GM23338 (cell line): ENCODE results near the gene TBKBP1. TPM values are rescaled to one million over a fixed set of nuclear protein-coding genes. Genes with fewer than 3 reads are reported as not detected.

ENCODE experiments used
- ATAC-seq: fragments of 200-7000 bp; cut with Tn5 transposase; 3 replicates; pipeline ENCODE4 v1.9.1; 2020
- DNase-seq: peaks from one replicate; pipeline ENCODE4 v3.0.0-alpha.2; 2015; ENCODE audit warnings: low spot score
- H2AFZ ChIP-seq: fragments of 200-600 bp; sonication (generic); 2 replicates; pipeline ENCODE4 v1.8.0; 2016; ENCODE audit warnings: antibody characterized with exemption, mild to moderate bottlenecking, moderate library complexity
- H3F3A ChIP-seq: fragments of 200-600 bp; sonication (generic); replicated peaks from 2 replicates; pipeline ENCODE4 v1.8.0; 2017; ENCODE audit warnings: antibody characterized with exemption, mixed run types, low read depth
- H3K27ac ChIP-seq: fragments of 200-600 bp; sonication (generic); 2 replicates; pipeline ENCODE4 v1.6.1; 2016; ENCODE audit warnings: low read depth
- H3K27me3 ChIP-seq: fragments of 200-600 bp; sonication (generic); 2 replicates; pipeline ENCODE4 v1.8.0; 2016; ENCODE audit warnings: mild to moderate bottlenecking, mixed run types, moderate library complexity; ENCODE audit not compliant: insufficient read depth
- H3K36me3 ChIP-seq: fragments of 200-600 bp; sonication (generic); 2 replicates; pipeline ENCODE4 v1.8.0; 2016; ENCODE audit warnings: mild to moderate bottlenecking; ENCODE audit not compliant: insufficient read depth
- H3K4me1 ChIP-seq: fragments of 200-600 bp; sonication (generic); 2 replicates; pipeline ENCODE4 v1.8.0; 2016; ENCODE audit warnings: mild to moderate bottlenecking, moderate library complexity; ENCODE audit not compliant: insufficient read depth
- H3K4me2 ChIP-seq: fragments of 200-600 bp; sonication (generic); 2 replicates; pipeline ENCODE4 v1.7.1; 2017; ENCODE audit warnings: mixed run types
- H3K4me3 ChIP-seq: fragments of 200-600 bp; sonication (generic); 2 replicates; pipeline ENCODE4 v1.6.1; 2016; ENCODE audit warnings: mixed run types
- H3K79me2 ChIP-seq: fragments of 200-600 bp; sonication (generic); replicated peaks from 2 replicates; pipeline ENCODE4 v1.8.0; 2017; ENCODE audit warnings: mild to moderate bottlenecking; ENCODE audit not compliant: insufficient read depth
- H3K9me2 ChIP-seq: fragments of 200-600 bp; sonication (generic); 2 replicates; pipeline ENCODE4 v1.8.0; 2017; ENCODE audit not compliant: insufficient read depth
- H4K20me1 ChIP-seq: fragments of 200-600 bp; sonication (generic); replicated peaks from 2 replicates; pipeline ENCODE4 v1.8.0; 2017; ENCODE audit warnings: mild to moderate bottlenecking; ENCODE audit not compliant: insufficient read depth
- H3K27ac Mint-ChIP-seq: 2 replicates; pipeline ENCODE4 v1.8.0; 2020; ENCODE audit warnings: inconsistent platforms, mild to moderate bottlenecking, moderate library complexity, mixed read lengths
- H3K27me3 Mint-ChIP-seq: 3 replicates; pipeline ENCODE4 v1.8.0; 2022; ENCODE audit warnings: low read depth, mild to moderate bottlenecking, moderate library complexity, mixed read lengths, inconsistent platforms; ENCODE audit not compliant: insufficient read depth, poor library complexity
- H3K36me3 Mint-ChIP-seq: 3 replicates; pipeline ENCODE4 v1.8.0; 2021; ENCODE audit warnings: low read depth, mild to moderate bottlenecking, inconsistent platforms, moderate library complexity, mixed read lengths
- H3K4me1 Mint-ChIP-seq: 3 replicates; pipeline ENCODE4 v1.8.0; 2020; ENCODE audit warnings: mild to moderate bottlenecking, inconsistent platforms, mixed read lengths
- H3K4me3 Mint-ChIP-seq: 3 replicates; pipeline ENCODE4 v1.8.0; 2021; ENCODE audit warnings: moderate library complexity, mild to moderate bottlenecking, inconsistent platforms, mixed read lengths
- H3K9me3 Mint-ChIP-seq: 3 replicates; pipeline ENCODE4 v1.8.0; 2020; ENCODE audit warnings: moderate library complexity, mild to moderate bottlenecking, inconsistent platforms, mixed read lengths
- CTCF ChIP-seq, 2 experiments: fragments of 200-600 bp in 1 of 2; sonication (generic) in 1 of 2; conservative IDR thresholded peaks; 2 replicates each; pipeline versions ENCODE4 v1.5.1 to v1.6.1; 2016 to 2017; ENCODE audit warnings: antibody characterized with exemption in 2 of 2, low read depth in 2 of 2, mild to moderate bottlenecking in 2 of 2, moderate library complexity in 1 of 2
- JUNB ChIP-seq: IDR thresholded peaks from one replicate; pipeline ENCODE4 v1.6.1; 2016; ENCODE audit warnings: antibody characterized with exemption; ENCODE audit not compliant: unreplicated experiment
- NANOG ChIP-seq: IDR thresholded peaks from 2 replicates; pipeline ENCODE4 v1.6.1; 2016; ENCODE audit warnings: antibody characterized with exemption, borderline replicate concordance
- STAT1 ChIP-seq: IDR thresholded peaks from one replicate; pipeline ENCODE4 v1.6.1; 2016; ENCODE audit warnings: antibody characterized with exemption; ENCODE audit not compliant: unreplicated experiment
- polyA plus RNA-seq: library from polyadenylated mRNA; unstranded; fragments of >200 nt; fragmentation: Nextera tagmentation; extraction: Ambion mirVana; gene quantifications from 2 replicates; pipeline ENCODE4 v1.2.1, GENCODE V29; 2016
- total RNA-seq: library from RNA; depleted of rRNA; stranded (reverse); fragments of >200 nt; shearing (Covaris generic); gene quantifications from 2 replicates; pipeline ENCODE4 v1.2.3, GENCODE V29; 2014
- TF ChIP-seq, protein P1 (sequence below): IDR thresholded peaks from one replicate; pipeline ENCODE4 v1.6.1; 2018; ENCODE audit warnings: antibody characterized with exemption; ENCODE audit not compliant: unreplicated experiment

Gene TBKBP1
- total and polyA plus RNA-seq, 2 experiments from 2014 or later, result 2.5 to 12.1 TPM

DNA sequence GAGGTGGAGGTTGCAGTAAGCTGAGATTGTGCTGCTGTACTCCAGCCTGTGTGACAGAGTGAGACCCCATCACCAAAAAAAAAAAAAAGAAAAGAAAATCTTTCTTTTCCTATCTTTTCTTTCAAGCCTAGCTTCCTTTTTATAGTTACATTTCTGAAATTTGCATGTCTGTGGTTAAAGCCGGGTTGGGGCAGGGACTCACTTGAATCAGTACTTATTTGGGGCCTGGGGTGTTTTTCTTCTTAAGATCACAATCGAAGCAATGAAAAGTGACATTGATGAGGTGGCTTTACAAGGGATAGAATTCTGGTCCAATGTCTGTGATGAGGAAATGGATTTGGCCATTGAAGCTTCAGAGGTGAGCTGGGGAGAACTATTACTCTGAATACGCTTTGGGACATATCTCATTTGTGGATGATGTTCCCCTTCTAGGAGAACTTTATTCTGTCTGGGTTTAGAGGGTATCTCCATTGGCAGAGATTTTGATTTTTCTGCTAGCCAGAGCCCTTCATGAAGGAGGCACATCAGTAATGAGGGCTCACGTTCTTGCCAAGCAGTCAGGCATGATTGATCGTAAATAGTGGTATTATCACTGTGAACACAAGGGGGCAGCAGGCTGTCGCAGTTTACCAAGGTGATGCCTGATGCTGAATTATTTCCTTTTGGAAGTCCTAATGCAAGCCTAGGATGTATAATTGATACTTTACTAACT lies 29.9 kb upstream of the TBKBP1 start (continued):
- TF ChIP-seq, protein P1, sequence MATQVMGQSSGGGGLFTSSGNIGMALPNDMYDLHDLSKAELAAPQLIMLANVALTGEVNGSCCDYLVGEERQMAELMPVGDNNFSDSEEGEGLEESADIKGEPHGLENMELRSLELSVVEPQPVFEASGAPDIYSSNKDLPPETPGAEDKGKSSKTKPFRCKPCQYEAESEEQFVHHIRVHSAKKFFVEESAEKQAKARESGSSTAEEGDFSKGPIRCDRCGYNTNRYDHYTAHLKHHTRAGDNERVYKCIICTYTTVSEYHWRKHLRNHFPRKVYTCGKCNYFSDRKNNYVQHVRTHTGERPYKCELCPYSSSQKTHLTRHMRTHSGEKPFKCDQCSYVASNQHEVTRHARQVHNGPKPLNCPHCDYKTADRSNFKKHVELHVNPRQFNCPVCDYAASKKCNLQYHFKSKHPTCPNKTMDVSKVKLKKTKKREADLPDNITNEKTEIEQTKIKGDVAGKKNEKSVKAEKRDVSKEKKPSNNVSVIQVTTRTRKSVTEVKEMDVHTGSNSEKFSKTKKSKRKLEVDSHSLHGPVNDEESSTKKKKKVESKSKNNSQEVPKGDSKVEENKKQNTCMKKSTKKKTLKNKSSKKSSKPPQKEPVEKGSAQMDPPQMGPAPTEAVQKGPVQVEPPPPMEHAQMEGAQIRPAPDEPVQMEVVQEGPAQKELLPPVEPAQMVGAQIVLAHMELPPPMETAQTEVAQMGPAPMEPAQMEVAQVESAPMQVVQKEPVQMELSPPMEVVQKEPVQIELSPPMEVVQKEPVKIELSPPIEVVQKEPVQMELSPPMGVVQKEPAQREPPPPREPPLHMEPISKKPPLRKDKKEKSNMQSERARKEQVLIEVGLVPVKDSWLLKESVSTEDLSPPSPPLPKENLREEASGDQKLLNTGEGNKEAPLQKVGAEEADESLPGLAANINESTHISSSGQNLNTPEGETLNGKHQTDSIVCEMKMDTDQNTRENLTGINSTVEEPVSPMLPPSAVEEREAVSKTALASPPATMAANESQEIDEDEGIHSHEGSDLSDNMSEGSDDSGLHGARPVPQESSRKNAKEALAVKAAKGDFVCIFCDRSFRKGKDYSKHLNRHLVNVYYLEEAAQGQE, result no peak

GRCh38 chr17:47664624-47664941 lies 29.4 kb upstream of the TBKBP1 start:
- Mint-ChIP-seq H3K27me3 (peaks cover 3% of the 10 kb centered on the region), H3K4me3 (peak overlapping the region; percentile 50; the same call in 2 of the 3 replicates), H3K4me1 (peaks cover 17% of the 10 kb centered on the region), H3K36me3 (peaks cover 97% of the 10 kb centered on the region), H3K9me3 (no peaks in the 10 kb centered on the region), H3K27ac (peak overlapping the region; percentile 46; the same call in 1 of the 2 replicates)
- peaks cover 51% of the 10 kb centered on the region for H3K79me2 ChIP-seq
- ATAC-seq, result no peak
- DNase-seq, result no peak
- peak overlapping the region; percentile 82 for H3K27ac ChIP-seq
- H2AFZ ChIP-seq, result no peak overlapping the region
- H3F3A ChIP-seq, result peaks cover 68% of the 10 kb centered on the region
- H4K20me1 ChIP-seq, result peaks cover 53% of the 10 kb centered on the region
- no peaks in the 10 kb centered on the region for H3K9me2 ChIP-seq
- H3K4me2 ChIP-seq, result peak overlapping the region; percentile 35
- no peak for TF ChIP-seq JUNB
- TF ChIP-seq CTCF (conservative IDR thresholded peaks at IDR 0.05; ENCODE audit: low read depth in 2 of 2), result peak in 1 of 2 experiments; percentile 10; a peak in 1 of 4 replicates
- peaks cover 79% of the 10 kb centered on the region for H3K36me3 ChIP-seq
- peaks cover 13% of the 10 kb centered on the region for H3K4me1 ChIP-seq
- H3K27me3 ChIP-seq, result no peaks in the 10 kb centered on the region
- H3K4me3 ChIP-seq, result no peak overlapping the region

DNA sequence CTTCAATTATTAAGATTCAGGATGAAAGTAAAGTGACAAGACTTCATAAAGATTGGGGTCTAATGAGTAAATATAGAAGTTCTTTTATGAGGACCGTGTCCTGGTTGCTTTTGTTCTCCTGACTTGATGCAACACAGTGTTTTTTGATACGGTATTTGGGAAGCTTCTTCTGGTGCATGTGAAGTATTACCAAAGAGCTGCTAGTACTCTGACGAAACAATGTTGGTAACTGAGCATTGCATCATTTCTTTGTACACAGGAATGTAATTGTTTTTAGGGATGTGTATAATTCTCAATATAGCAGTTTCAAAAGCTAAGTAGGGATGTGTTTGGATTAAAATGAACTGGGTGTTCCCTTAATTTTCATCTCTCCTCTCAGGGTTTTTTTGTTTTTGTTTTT lies 28.3 kb upstream of the TBKBP1 start:
- Histone ChIP-seq H2AFZ (no peak overlapping the region), H3F3A (peaks cover 67% of the 10 kb centered on the region), H3K27ac (peak overlapping the region; percentile 82), H4K20me1 (peaks cover 49% of the 10 kb centered on the region), H3K4me1 (peaks cover 13% of the 10 kb centered on the region), H3K9me2 (no peaks in the 10 kb centered on the region), H3K4me2 (no peak overlapping the region), H3K27me3 (no peaks in the 10 kb centered on the region), H3K79me2 (peaks cover 47% of the 10 kb centered on the region), H3K4me3 (no peak overlapping the region), H3K36me3 (peaks cover 81% of the 10 kb centered on the region)
- Mint-ChIP-seq H3K27ac (peak overlapping the region; percentile 84), H3K27me3 (peaks cover 3% of the 10 kb centered on the region), H3K36me3 (peaks cover 99% of the 10 kb centered on the region), H3K4me3 (no peak overlapping the region), H3K4me1 (peaks cover 17% of the 10 kb centered on the region), H3K9me3 (no peaks in the 10 kb centered on the region)
- ATAC-seq (no peak), DNase-seq (no peak)
- TF ChIP-seq NANOG (no peak), STAT1 (no peak)
